ENCODE measurements around the gene BOC.

Gene BOC

DNA sequence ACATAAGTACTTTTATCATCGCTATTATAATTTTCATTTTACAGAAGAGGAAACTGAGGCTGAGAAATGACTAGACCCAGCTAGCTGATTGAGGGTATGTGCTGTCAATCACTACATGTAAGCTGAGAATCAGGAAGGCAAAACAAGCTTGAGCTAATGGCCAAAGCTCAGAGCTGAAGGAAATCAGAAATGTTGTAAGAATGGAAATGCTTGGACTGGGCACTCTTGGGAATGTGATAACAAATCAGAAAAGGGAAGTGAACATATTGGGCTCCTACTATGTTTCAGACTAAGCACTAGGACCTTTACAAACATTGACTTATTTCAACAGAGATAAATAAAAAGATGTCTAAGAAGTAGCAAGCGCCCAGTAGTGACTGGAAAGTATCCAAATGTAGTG is 33.8 kb upstream of the BOC start:
- Histone ChIP-seq H3K4me2 (ENCODE audit: insufficient read depth, low read length) (no peak overlapping the region), H4K20me1 (ENCODE audit: insufficient read depth, low read length) (no peaks in the 10 kb centered on the region), H3K36me3 (ENCODE audit: insufficient read depth, low read length) (no peaks in the 10 kb centered on the region), H2AFZ (ENCODE audit: low read depth, low read length) (no peak overlapping the region), H3K9me3 (ENCODE audit: insufficient read depth, low read length, severe bottlenecking) (no peaks in the 10 kb centered on the region), H3K4me3 (ENCODE audit: low read depth in 1 of 2, low read length in 2 of 2) (no peak overlapping the region), H3K79me2 (ENCODE audit: insufficient read depth, low read length) (no peaks in the 10 kb centered on the region), H3K9ac (ENCODE audit: low read depth, low read length) (no peak overlapping the region), H3K4me1 (ENCODE audit: insufficient read depth, low read length) (no peaks in the 10 kb centered on the region), H3K27ac (ENCODE audit: low read length) (no peak overlapping the region), H3K27me3 (ENCODE audit: insufficient read depth, low read length, poor library complexity) (no peaks in the 10 kb centered on the region)
- no peak for TF ChIP-seq EZH2 (IDR thresholded peaks at IDR 0.05; ENCODE audit: borderline replicate concordance, low read depth, low read length, severe bottlenecking)
- TF ChIP-seq, protein P1, sequence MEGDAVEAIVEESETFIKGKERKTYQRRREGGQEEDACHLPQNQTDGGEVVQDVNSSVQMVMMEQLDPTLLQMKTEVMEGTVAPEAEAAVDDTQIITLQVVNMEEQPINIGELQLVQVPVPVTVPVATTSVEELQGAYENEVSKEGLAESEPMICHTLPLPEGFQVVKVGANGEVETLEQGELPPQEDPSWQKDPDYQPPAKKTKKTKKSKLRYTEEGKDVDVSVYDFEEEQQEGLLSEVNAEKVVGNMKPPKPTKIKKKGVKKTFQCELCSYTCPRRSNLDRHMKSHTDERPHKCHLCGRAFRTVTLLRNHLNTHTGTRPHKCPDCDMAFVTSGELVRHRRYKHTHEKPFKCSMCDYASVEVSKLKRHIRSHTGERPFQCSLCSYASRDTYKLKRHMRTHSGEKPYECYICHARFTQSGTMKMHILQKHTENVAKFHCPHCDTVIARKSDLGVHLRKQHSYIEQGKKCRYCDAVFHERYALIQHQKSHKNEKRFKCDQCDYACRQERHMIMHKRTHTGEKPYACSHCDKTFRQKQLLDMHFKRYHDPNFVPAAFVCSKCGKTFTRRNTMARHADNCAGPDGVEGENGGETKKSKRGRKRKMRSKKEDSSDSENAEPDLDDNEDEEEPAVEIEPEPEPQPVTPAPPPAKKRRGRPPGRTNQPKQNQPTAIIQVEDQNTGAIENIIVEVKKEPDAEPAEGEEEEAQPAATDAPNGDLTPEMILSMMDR (IDR thresholded peaks at IDR 0.05; ENCODE audit: borderline replicate concordance, extremely low read depth, low read length, poor library complexity, severe bottlenecking): no peak
- ATAC-seq (ENCODE audit: insufficient read depth, low read depth): no peak
- no peak for DNase-seq

DNA sequence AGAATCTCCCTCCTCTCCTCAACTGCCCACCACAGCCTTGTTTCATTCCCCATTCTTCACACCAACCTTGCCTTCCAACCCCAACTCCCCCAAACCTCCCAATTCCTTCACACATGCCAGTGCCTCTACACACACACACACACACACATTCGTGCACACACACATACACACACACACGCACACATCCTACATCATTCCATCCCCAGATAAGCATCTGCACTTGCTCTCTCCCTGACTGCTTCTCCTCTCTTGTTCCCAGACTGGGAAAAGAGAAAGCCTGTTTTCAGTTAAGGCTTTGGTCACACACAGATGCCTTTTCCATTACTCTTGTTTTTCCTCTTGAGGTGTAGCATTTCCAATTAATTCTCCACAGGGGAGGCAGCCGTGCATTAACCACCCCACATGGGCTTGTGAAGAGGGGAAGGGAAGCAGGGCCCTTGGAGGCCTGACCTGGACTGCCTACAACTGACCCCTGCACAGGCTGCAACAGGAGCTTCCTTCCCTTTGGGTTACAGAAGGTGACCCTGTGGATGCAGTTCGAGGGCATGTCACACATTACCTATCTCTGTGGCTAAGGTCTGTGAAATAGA is 32.0 kb upstream of the BOC start:
- Histone ChIP-seq H3K27me3 (ENCODE audit: insufficient read depth, low read length, poor library complexity) (no peaks in the 10 kb centered on the region), H3K79me2 (ENCODE audit: insufficient read depth, low read length) (no peaks in the 10 kb centered on the region), H3K4me1 (ENCODE audit: insufficient read depth, low read length) (no peaks in the 10 kb centered on the region), H4K20me1 (ENCODE audit: insufficient read depth, low read length) (no peaks in the 10 kb centered on the region), H2AFZ (ENCODE audit: low read depth, low read length) (no peak overlapping the region), H3K4me3 (ENCODE audit: low read depth in 1 of 2, low read length in 2 of 2) (no peak overlapping the region), H3K9ac (ENCODE audit: low read depth, low read length) (no peak overlapping the region), H3K36me3 (ENCODE audit: insufficient read depth, low read length) (no peaks in the 10 kb centered on the region), H3K9me3 (ENCODE audit: insufficient read depth, low read length, severe bottlenecking) (no peaks in the 10 kb centered on the region), H3K27ac (ENCODE audit: low read length) (no peak overlapping the region), H3K4me2 (ENCODE audit: insufficient read depth, low read length) (no peak overlapping the region)
- ATAC-seq (ENCODE audit: insufficient read depth, low read depth): no peak
- DNase-seq: no peak
- no peak for TF ChIP-seq EZH2 (IDR thresholded peaks at IDR 0.05; ENCODE audit: borderline replicate concordance, low read depth, low read length, severe bottlenecking)
- TF ChIP-seq, protein P1 (IDR thresholded peaks at IDR 0.05; ENCODE audit: borderline replicate concordance, extremely low read depth, low read length, poor library complexity, severe bottlenecking): no peak

GRCh38 chr3:113183748-113184661 is 27.4 kb upstream of the BOC start:
- Histone ChIP-seq H3K9me3 (ENCODE audit: insufficient read depth, low read length, severe bottlenecking) (peaks cover 3% of the 10 kb centered on the region), H4K20me1 (ENCODE audit: insufficient read depth, low read length) (no peaks in the 10 kb centered on the region), H2AFZ (ENCODE audit: low read depth, low read length) (no peak overlapping the region; the same call in 1 of the 2 replicates), H3K9ac (ENCODE audit: low read depth, low read length) (no peak overlapping the region), H3K79me2 (ENCODE audit: insufficient read depth, low read length) (no peaks in the 10 kb centered on the region), H3K36me3 (ENCODE audit: insufficient read depth, low read length) (no peaks in the 10 kb centered on the region), H3K4me2 (ENCODE audit: insufficient read depth, low read length) (no peak overlapping the region), H3K27me3 (ENCODE audit: insufficient read depth, low read length, poor library complexity) (no peaks in the 10 kb centered on the region), H3K4me1 (ENCODE audit: insufficient read depth, low read length) (no peaks in the 10 kb centered on the region), H3K27ac (ENCODE audit: low read length) (no peak overlapping the region), H3K4me3 (ENCODE audit: low read depth in 1 of 2, low read length in 2 of 2) (no peak overlapping the region)
- TF ChIP-seq, protein P1 (IDR thresholded peaks at IDR 0.05; ENCODE audit: borderline replicate concordance, extremely low read depth, low read length, poor library complexity, severe bottlenecking): no peak
- no peak for TF ChIP-seq EZH2 (IDR thresholded peaks at IDR 0.05; ENCODE audit: borderline replicate concordance, low read depth, low read length, severe bottlenecking)
- no peak for ATAC-seq (ENCODE audit: insufficient read depth, low read depth)
- DNase-seq: no peak
